PC-9 (cell line): ENCODE results near the gene PTPN6.

Experiments
- EZH2 ChIP-seq: fragments of 200-600 bp; sonication (generic); IDR thresholded peaks from 2 replicates; pipeline ENCODE4 v1.8.0; 2017; ENCODE audit warnings: antibody characterized with exemption, low read depth
- TF ChIP-seq, protein P1 (sequence below): fragments of 200-600 bp; sonication (generic); conservative IDR thresholded peaks from 2 replicates; pipeline ENCODE4 v1.6.1; 2017; ENCODE audit warnings: mixed run types, antibody characterized with exemption, mild to moderate bottlenecking, moderate library complexity

GRCh38 chr12:6950811-6951540 is at the start of gene PTPN6:
- TF ChIP-seq, protein P1, sequence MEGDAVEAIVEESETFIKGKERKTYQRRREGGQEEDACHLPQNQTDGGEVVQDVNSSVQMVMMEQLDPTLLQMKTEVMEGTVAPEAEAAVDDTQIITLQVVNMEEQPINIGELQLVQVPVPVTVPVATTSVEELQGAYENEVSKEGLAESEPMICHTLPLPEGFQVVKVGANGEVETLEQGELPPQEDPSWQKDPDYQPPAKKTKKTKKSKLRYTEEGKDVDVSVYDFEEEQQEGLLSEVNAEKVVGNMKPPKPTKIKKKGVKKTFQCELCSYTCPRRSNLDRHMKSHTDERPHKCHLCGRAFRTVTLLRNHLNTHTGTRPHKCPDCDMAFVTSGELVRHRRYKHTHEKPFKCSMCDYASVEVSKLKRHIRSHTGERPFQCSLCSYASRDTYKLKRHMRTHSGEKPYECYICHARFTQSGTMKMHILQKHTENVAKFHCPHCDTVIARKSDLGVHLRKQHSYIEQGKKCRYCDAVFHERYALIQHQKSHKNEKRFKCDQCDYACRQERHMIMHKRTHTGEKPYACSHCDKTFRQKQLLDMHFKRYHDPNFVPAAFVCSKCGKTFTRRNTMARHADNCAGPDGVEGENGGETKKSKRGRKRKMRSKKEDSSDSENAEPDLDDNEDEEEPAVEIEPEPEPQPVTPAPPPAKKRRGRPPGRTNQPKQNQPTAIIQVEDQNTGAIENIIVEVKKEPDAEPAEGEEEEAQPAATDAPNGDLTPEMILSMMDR: no peak
- TF ChIP-seq EZH2: no peak
